Cardiac fibroblast (primary cell): Measurements from ENCODE around the gene CERS5.

ENCODE experiments used
- DNase-seq, 2 donors: peaks; one replicate each; pipeline versions ENCODE4 v3.0.0 to v3.0.0-alpha.2; 2010; ENCODE audit warnings: low read depth in 2 of 2
- H3K4me3 ChIP-seq, 2 donors: replicated peaks in 1 of 2; 1 replicate in 1 of 2; 2 replicates in 1 of 2; pipeline ENCODE4 v1.5.1; 2011; ENCODE audit warnings: low read depth in 2 of 2, low read length in 2 of 2, mild to moderate bottlenecking in 2 of 2, moderate library complexity in 1 of 2
- CTCF ChIP-seq: IDR thresholded peaks from one replicate; pipeline ENCODE4 v1.5.1; 2011; ENCODE audit warnings: low read depth, mild to moderate bottlenecking, low read length, inconsistent platforms

The CERS5 gene

GRCh38 chr12:50083301-50083700 lies 83.9 kb downstream of the CERS5 start:
- H3K4me3 ChIP-seq = no peak overlapping the region
- no peak for TF ChIP-seq CTCF

DNA sequence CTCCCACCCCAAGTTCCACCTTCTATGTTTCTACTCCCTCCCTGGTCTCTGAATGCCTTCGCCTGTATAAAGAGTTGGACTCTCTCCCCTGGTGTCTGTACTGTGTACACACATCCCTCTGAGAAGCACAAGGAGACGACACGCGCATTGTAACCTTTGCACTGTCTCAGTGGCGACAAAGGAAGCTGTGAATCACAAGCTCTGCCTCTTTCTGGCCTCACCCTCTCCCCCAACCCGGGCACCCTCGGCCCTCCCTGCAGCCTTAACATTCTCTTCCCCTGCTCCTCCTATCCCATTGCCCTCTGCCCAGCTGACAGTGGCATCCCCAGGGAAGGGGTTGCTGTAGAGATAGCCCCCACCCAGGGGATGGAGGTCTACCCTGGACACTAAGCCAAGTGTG lies 84.5 kb downstream of the CERS5 start:
- H3K4me3 ChIP-seq = no peak overlapping the region
- no peak for TF ChIP-seq CTCF
- DNase-seq = no peak

More at GRCh38 chr12:50083301-50083700, 83.9 kb downstream of the CERS5 start:
- DNase-seq = no peak

DNA sequence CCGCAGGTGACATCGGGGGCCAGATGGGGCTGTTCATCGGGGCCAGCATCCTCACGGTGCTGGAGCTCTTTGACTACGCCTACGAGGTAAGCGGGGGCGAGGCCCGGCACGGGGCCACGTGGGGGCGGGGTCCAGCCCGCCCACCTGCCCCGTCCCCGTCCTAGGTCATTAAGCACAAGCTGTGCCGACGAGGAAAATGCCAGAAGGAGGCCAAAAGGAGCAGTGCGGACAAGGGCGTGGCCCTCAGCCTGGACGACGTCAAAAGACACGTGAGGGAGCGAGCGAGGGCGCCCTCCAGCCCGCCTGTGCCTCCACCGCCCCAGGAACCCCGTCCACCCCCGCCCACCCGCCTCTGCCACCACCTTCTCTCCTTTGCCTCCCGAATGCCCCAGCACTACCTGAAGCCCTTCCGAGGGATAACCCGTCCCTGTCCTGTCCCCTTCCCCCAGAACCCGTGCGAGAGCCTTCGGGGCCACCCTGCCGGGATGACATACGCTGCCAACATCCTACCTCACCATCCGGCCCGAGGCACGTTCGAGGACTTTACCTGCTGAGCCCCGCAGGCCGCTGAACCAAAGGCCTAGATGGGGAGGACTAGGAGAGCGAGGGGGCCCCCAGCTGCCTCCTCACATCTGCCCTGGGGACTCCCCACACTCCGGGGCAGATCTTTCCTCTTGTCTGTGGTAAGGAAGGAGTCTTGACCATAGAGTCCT lies 85.9 kb downstream of the CERS5 start:
- no peak for TF ChIP-seq CTCF
- no peak for DNase-seq
- H3K4me3 ChIP-seq = no peak overlapping the region

- no peak for TF ChIP-seq CTCF
- H3K4me3 ChIP-seq = no peak overlapping the region
- no peak for DNase-seq
These were observed 87.4 kb downstream of the CERS5 start for GRCh38 chr12:50079771-50080170.
